ENCODE measurements around the gene CAGE1.

The CAGE1 gene

DNA sequence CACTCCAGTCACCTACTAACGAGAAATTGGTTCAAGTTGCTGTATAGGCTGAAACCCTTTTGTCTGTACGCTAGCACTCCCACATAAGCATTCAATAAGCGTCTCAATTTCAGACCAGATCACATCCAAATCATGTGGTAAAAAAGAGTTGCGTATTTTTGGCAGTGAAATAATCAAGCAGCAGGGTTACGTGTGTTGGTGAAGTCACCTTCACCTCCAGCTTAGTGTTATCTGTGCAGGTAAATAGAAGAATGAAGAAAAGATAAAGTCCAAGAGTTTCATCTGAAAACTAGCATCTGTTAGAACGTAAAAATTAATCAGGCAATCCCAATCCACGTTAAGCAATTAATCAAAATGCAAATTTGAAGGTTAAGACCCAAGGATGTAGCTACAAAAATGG, 87.8 kb downstream of the CAGE1 start:
- DNase-seq = no peak

DNA sequence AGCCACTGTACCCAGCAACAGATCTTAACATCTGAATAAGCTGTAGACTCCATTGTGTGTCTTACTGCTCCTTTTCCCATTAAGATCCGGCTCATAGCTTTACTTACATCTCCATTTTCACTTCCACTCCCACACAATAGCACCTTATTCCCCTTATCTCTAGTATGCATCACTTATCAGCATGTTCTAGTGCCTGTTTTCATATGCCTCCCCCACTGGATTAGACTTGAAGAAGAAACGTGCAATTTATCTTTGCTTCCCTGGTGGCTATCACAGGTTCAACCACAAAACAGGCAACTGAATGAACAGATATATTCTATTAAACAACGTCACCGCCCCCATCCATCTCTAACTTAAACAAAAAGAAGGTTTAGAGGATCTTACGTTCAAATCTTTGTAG, 88.6 kb downstream of the CAGE1 start:
- no peak for DNase-seq

DNA sequence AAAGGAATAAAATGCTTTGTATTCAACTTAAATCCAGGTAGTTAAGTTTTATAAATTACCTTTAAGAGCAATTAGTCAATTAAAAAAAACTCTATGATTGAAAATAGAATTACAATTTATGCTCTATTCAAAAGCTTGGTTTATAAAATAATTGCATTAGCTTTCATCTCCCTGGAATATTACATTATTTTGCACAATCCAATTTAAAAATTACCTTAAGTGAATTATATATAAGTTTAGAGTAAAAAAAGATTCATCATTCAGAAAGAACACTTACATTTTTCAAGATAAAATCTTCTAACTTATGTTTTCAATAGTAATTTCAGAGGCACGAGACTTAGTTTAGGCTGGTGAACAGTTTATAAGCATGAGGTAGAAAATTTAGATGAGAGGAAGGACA, 91.4 kb downstream of the CAGE1 start:
- no peak for DNase-seq

DNA sequence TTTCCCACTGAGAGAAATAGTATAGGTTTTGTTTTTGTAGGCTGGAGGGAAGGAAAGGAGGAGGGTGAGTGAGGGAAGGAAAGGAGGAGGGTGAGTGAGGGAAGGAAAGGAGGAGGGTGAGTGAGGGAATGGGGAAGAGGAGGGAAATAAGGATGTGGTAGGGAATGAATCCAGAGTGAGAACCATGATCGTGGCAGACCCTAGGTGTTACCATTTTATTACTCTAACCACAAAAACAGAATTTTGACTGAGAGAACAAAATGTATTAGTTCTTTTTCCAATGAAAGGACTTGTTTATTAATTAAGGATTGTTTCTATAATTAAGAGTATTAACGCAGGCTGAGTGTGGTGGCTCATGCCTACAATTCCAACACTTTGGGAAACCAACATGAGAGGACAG, 92.9 kb downstream of the CAGE1 start:
- no peak for DNase-seq

DNA sequence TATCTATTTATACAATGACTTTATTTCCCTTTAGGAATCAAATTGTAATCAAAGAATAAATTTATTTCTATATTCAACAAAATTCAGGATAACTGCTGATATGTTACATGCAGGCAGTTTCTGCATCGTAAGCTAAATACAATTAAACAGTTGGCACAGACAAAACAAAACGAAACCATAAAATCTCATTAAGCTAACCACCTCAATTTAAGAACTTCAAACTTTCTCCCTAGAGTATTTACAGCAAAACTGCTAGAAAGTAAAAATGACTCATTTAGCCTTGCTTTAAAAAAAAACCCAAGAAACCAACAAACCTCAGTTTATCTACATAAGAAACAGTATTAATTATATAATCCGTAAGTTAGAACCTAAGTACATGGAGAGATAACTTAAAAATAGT, 93.6 kb downstream of the CAGE1 start:
- no peak for DNase-seq

DNA sequence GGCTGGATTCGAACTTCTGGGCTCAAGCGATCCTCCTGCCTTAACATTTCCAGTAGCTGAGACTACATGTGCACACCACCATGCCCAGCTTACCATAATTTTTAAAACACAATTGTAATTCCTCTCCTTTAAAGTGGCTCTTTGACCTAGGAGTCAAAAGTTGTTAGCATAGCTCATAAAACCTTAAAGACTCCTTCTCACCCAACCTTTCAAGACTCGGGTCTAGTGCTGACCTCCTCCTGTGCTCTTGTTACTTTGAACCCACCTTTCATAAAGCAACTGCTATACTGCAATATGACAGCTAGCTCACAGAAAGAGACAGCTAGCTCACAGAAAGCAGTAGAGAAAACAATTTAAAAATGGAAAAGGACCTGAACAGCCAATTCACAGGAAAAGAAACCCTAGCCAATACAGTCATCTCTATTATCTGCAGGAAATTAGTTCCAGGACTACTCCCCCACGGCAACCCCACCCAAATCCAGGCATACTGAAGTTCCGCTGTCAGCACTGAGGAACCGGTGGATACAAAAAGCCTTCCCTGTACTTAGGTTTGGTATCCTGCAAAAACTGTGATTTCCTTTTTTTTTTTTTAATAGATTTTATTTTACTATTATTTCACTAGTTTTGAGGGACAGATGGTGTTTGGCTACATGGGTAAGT, 96.8 kb downstream of the CAGE1 start:
- no peak for DNase-seq

DNA sequence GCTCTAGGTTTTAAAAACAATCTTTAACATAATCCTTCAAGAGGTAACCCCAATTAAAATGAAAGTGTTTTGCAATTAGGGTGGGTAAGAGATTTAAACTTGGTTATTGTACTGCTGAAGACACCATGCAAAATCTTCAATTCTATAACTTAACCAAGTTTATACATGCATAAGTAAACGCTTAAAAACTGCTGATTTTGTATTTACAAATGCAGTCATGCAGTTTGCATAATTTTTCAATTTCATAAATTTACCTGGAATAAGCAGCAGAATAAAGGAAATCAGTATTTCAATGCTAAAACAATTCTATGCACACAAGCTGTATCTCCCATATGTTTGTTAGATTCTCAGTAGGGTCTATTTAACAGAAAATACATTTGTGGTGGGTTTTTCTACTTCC, 99.5 kb downstream of the CAGE1 start:
- DNase-seq = no peak

DNA sequence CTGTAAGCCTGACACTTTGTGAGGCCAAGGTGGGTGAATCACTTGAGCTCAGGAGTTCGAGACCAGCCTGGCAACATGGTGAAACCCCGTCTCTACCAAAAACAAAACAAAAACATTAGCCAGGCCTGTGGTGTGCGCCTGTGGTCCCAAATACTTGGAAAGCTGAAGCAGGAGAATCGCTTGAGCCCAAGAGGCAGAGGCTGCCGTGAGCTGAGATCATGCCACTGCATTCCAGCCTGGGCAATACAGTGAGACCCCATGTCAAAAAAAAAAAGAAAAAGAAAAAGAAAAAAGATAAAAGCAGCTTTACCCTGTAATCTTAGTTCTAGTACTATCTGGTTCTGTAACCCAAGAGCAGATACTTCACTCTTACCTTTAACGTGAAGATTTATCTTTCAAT, 104.1 kb downstream of the CAGE1 start:
- DNase-seq = no peak

DNA sequence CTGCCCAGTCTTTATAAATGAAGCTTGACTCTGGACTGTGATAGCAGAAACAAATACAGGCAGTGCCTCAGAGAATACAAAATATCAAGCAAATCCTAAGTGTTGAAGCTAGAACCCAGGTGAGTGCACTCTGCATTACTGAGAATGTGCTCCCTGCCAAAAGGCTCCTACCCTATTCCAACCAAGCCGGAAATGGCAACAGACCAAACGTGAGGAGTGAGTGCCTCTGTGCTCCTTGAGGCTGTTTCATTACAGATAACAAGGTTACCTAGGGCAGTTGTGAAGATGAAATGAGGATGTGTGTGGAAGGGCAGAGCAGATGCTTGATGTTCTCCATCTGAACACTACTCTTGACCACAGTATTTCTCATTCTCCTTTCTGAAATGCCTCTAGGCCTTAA, 105.9 kb downstream of the CAGE1 start:
- DNase-seq = no peak

DNA sequence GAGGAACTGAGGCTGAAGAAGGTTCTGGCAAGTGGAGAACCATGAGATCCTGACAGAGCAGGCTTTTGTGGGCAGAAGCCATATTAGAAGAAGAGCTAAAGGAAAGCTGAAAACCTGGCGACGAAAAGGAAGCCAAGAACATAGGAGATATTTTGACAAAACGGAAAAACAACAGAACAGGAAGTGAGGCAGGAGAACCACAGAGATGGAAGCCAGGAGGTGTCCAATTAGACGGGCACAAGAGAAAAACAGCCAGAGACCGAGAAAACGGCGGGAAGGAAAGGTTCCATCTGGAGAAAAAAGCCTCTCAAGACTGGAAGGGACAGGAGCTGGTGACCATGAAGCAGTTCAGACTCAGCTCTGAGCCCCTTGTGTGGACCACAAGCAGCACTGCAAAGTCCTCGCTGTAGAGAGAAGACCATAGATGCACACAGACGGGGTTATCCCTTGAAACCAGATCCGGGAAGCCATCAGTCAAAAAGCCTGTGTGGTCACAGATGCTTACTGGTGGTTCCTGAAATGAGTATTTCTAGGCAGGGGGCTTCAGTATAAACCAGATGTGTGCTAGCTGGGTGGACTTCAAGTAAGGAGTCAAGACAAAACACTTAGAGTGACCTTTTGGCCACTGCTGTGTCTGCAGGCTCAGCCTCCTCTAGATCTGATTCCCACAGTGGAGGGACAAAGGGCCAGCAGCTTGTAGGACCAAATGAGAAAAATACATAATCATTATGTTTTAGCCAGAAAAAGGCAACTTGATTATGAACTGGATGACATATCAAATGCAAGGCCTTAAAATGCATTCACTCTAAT, 107.2 kb downstream of the CAGE1 start:
- DNase-seq = no peak

All from NCI-H187 treated with DMSO at 0.1 percent for 48 hours (cell line).